ENCODE results near the gene HADHB. TPM values are rescaled to one million over a fixed set of nuclear protein-coding genes. Genes with fewer than 3 reads are reported as not detected.

HADHB gene
- polyA plus RNA-seq (2012; rRNA removed), result 108 and 137 TPM in 2 replicates
- 133 and 137 TPM in 2 replicates for polyA plus RNA-seq (2012; cell fraction: cytosol; rRNA removed)
- 71.1 and 111 TPM in 2 replicates for polyA plus RNA-seq (2012; cell fraction: nucleus; rRNA removed)

- POLR2A ChIA-PET, result no interaction called here
- H3K9me2 ChIP-seq, result no peaks in the 10 kb centered on the region
- WGBS (ENCODE audit: low lambda C conversion rate), result 3% methylated on average over 46 of the region's 63 CpGs
- H3K36me3 ChIP-seq (replicated peaks in 1 of 2; ENCODE audit: control insufficient read depth in 1 of 2, insufficient read depth in 2 of 2, low read length in 1 of 2), result no peaks in the 10 kb centered on the region
- peak within 1 kb of the TSS; percentile 89 for H3K4me2 ChIP-seq
- peaks cover 9 to 11% of the 10 kb centered on the region in 2 experiments; a peak in 3 of 4 replicates for H3K4me1 ChIP-seq (ENCODE audit: control insufficient read depth in 1 of 2, insufficient read depth in 2 of 2, low read depth in 1 of 2, low read length in 1 of 2)
- peak within 1 kb of the TSS; percentile 87 for H3K9ac ChIP-seq
- peak; percentile 96 for DNase-seq
- peaks cover 96% of the 10 kb centered on the region for H3K79me2 ChIP-seq (ENCODE audit: insufficient read depth)
- peak within 1 kb of the TSS; percentile 83 to 91 for H3K4me3 ChIP-seq (ENCODE audit: low read depth in 2 of 2, low read length in 1 of 2)
- H2AFZ ChIP-seq (ENCODE audit: low read depth), result peak within 1 kb of the TSS; percentile 97
- CTCF ChIA-PET, result interaction anchor here (0.7 to 1.9 kb wide), 9 partner anchors 45 to 501 kb away, joined by 3 to 6 read pairs (median 4); partner anchors contain the start of gene SELENOI
- peak within 1 kb of the TSS; percentile 91 to 98 for H3K27ac ChIP-seq (ENCODE audit: low read depth in 2 of 2, low read length in 1 of 2)
- H3F3A ChIP-seq (replicated peaks; ENCODE audit: insufficient read depth), result peaks cover 9% of the 10 kb centered on the region
- peaks cover 11% of the 10 kb centered on the region; the same call in 1 of the 2 replicates for H4K20me1 ChIP-seq (ENCODE audit: insufficient read depth)
- H3K27me3 ChIP-seq (ENCODE audit: insufficient read depth), result no peaks in the 10 kb centered on the region
- no peaks in the 10 kb centered on the region for H3K9me3 ChIP-seq
- TF ChIP-seq MXI1 (IDR thresholded peaks at IDR 0.05; ENCODE audit: low read depth, low read length) (peak; percentile 65), YY1 (IDR thresholded peaks at IDR 0.05; ENCODE audit: low read depth) (peak; percentile 91), FOSL2 (IDR thresholded peaks at IDR 0.05; ENCODE audit: borderline replicate concordance, low read depth) (no peak; the same call in 1 of the 2 replicates), CTCF (IDR thresholded peaks at IDR 0.05) (peak; percentile 40), RFX5 (IDR thresholded peaks at IDR 0.05; ENCODE audit: low read length) (no peak), CHD2 (IDR thresholded peaks at IDR 0.05; ENCODE audit: low read length, partially characterized antibody) (no peak), SMC3 (IDR thresholded peaks at IDR 0.05; ENCODE audit: low read depth, low read length) (no peak), FOXJ3 (CRISPR knock-in tag; IDR thresholded peaks at IDR 0.05) (no peak), TCF12 (IDR thresholded peaks at IDR 0.05) (0 out of 2 replicates have a peak, but pooled peaks have one; percentile 22), MAX (IDR thresholded peaks at IDR 0.05; ENCODE audit: low read depth) (no peak), RXRA (IDR thresholded peaks at IDR 0.05; ENCODE audit: borderline replicate concordance, low read depth) (no peak), GABPA (IDR thresholded peaks at IDR 0.05; ENCODE audit: low read depth) (peak; percentile 45; the same call in 1 of the 2 replicates), TEAD4 (IDR thresholded peaks at IDR 0.05; ENCODE audit: borderline replicate concordance, insufficient read depth) (0 out of 2 replicates have a peak, but pooled peaks have one; percentile 5), SIN3A (IDR thresholded peaks at IDR 0.05; ENCODE audit: borderline replicate concordance, low read depth, low read length) (peak; percentile 18; the same call in 1 of the 2 replicates), RCOR1 (IDR thresholded peaks at IDR 0.05; ENCODE audit: low read length) (peak; percentile 27; the same call in 1 of the 2 replicates), FOXM1 (IDR thresholded peaks at IDR 0.05; ENCODE audit: low read depth) (no peak), MEF2A (IDR thresholded peaks at IDR 0.05; ENCODE audit: borderline replicate concordance, low read depth) (no peak), REST (IDR thresholded peaks at IDR 0.05; ENCODE audit: low read depth, low read length) (peak; percentile 79), EP300 (IDR thresholded peaks at IDR 0.05; ENCODE audit: borderline replicate concordance in 1 of 2, low read depth in 1 of 2, low read length in 1 of 2) (no peak; a peak in 1 of 4 replicates), NRF1 (IDR thresholded peaks at IDR 0.05; ENCODE audit: low read depth, low read length) (no peak), ZBTB33 (IDR thresholded peaks at IDR 0.05; ENCODE audit: borderline replicate concordance, low read depth) (peak; percentile 66; the same call in 1 of the 2 replicates), TAF1 (IDR thresholded peaks at IDR 0.05; ENCODE audit: borderline replicate concordance, low read depth, low read length) (peak; percentile 69; the same call in 1 of the 2 replicates), ELF1 (IDR thresholded peaks at IDR 0.05) (peak; percentile 50; the same call in 1 of the 2 replicates), POLR2AphosphoS5 (IDR thresholded peaks at IDR 0.05; ENCODE audit: low read depth, low read length) (peak; percentile 84)
Measured at GRCh38 chr2:26244309-26245230, at the start of gene HADHB, which contains the start of gene HADHA. TSS of gene HADHB (plus strand) at chr2:26244939. CDS start at chr2:26254255, 9,316 bp downstream. TSS of gene HADHA (minus strand) at chr2:26244632. CDS start at chr2:26244596, 36 bp downstream.
